GM12891 (cell line): ENCODE results near the gene CDH13.

Experiments used
- POLR2A ChIP-seq: IDR thresholded peaks from 2 replicates; pipeline ENCODE4 v1.6.1; 2011; ENCODE audit warnings: low read depth, low read length, control low read depth
- SPI1 ChIP-seq: IDR thresholded peaks from 2 replicates; pipeline ENCODE4 v1.6.1; 2011; ENCODE audit warnings: low read depth, low read length, control low read depth
- TAF1 ChIP-seq: IDR thresholded peaks from 2 replicates; pipeline ENCODE4 v1.6.1; 2011; ENCODE audit warnings: low read depth, low read length, control low read depth

GRCh38 chr16:83102336-83102735 lies 475.6 kb downstream of the CDH13 start:
- TF ChIP-seq POLR2A: no peak
- TF ChIP-seq TAF1: no peak
- TF ChIP-seq SPI1: no peak
